HepG2 (cell line): Measurements from ENCODE around the gene ST3GAL4.

Experiments
- JUN ChIP-seq: sonication (generic); formaldehyde crosslinking; IDR thresholded peaks from 2 replicates; pipeline ENCODE4 v1.4.0; 2020; ENCODE audit warnings: mild to moderate bottlenecking, missing genetic modification reagents
- JUND ChIP-seq: sonication (generic); formaldehyde crosslinking; IDR thresholded peaks from 2 replicates; pipeline ENCODE4 v1.8.0; 2022; ENCODE audit warnings: mild to moderate bottlenecking, missing genetic modification reagents
- POLR2A ChIP-seq, 2 experiments: IDR thresholded peaks; 2 replicates each; pipeline ENCODE4 v1.6.1; 2011; ENCODE audit warnings: low read depth in 2 of 2, low read length in 2 of 2, mild to moderate bottlenecking in 1 of 2, moderate library complexity in 1 of 2; ENCODE audit not compliant: insufficient read depth in 1 of 2
- ZNF138 ChIP-seq: sonication (generic); formaldehyde crosslinking; IDR thresholded peaks from 2 replicates; pipeline ENCODE4 v1.5.0; 2020; ENCODE audit warnings: mild to moderate bottlenecking, low read depth, missing genetic modification reagents

GRCh38 chr11:126348806-126349582, 6.5 kb upstream of the ST3GAL4 start:
- TF ChIP-seq ZNF138 (CRISPR knock-in tag) = no peak
- TF ChIP-seq POLR2A (IDR thresholded peaks at IDR 0.05; ENCODE audit: insufficient read depth in 1 of 2, low read depth in 2 of 2, low read length in 2 of 2) = no peak
- TF ChIP-seq JUND (CRISPR knock-in tag) = no peak
- TF ChIP-seq JUN (CRISPR knock-in tag) = no peak
